Lung (tissue), 12 donors: ENCODE measurements around the gene TBC1D3B. TPM values are rescaled to one million over a fixed set of nuclear protein-coding genes. Genes with fewer than 3 reads are reported as not detected.
A peak's percentile ranks its signal among the peaks of the same experiment; 100 is the strongest.

Experiments
- ATAC-seq: fragments of 200-7000 bp; cut with Tn5 transposase; one replicate; pipeline ENCODE4 v1.9.1; 2020; ENCODE audit warnings: moderate number of reproducible peaks; ENCODE audit not compliant: insufficient read depth, low FRiP score
- DNase-seq, 3 donors: peaks; one replicate each; pipeline ENCODE4 v3.0.0-alpha.2; 2013 to 2017
- H3K27ac ChIP-seq, 2 donors: one replicate each; pipeline ENCODE4 v1.5.1; 2013; ENCODE audit warnings: mild to moderate bottlenecking in 2 of 2, moderate library complexity in 2 of 2, control low read depth in 1 of 2, inconsistent platforms in 1 of 2, low read depth in 1 of 2, low read length in 1 of 2
- H3K27me3 ChIP-seq, 3 donors: one replicate each; pipeline ENCODE4 v1.5.1; 2013; ENCODE audit warnings: low read length in 2 of 3; ENCODE audit not compliant: control insufficient read depth in 3 of 3, insufficient read depth in 3 of 3
- H3K36me3 ChIP-seq, 4 donors: one replicate each; pipeline ENCODE4 v1.5.1; 2013; ENCODE audit warnings: low read length in 4 of 4, mild to moderate bottlenecking in 1 of 4, moderate library complexity in 1 of 4; ENCODE audit not compliant: control insufficient read depth in 4 of 4, insufficient read depth in 4 of 4
- H3K4me1 ChIP-seq, 5 donors: one replicate each; pipeline ENCODE4 v1.5.1; 2013; ENCODE audit warnings: low read length in 5 of 5, mild to moderate bottlenecking in 2 of 5, moderate library complexity in 1 of 5; ENCODE audit not compliant: control insufficient read depth in 5 of 5, insufficient read depth in 5 of 5
- H3K4me3 ChIP-seq: one replicate; pipeline ENCODE4 v1.5.1; 2013; ENCODE audit warnings: mild to moderate bottlenecking, control low read depth, moderate library complexity
- H3K9ac ChIP-seq, 2 donors: one replicate each; pipeline ENCODE4 v1.5.1; 2013; ENCODE audit warnings: low read length in 2 of 2, control low read depth in 1 of 2; ENCODE audit not compliant: insufficient read depth in 1 of 2
- H3K9me3 ChIP-seq, 4 donors: one replicate each; pipeline ENCODE4 v1.5.1; 2013; ENCODE audit warnings: low read length in 3 of 4, mild to moderate bottlenecking in 1 of 4, moderate library complexity in 1 of 4; ENCODE audit not compliant: control insufficient read depth in 4 of 4, insufficient read depth in 3 of 4
- CTCF ChIP-seq: IDR thresholded peaks from 2 replicates; pipeline ENCODE4 v1.5.1; 2012; ENCODE audit warnings: mild to moderate bottlenecking; ENCODE audit errors: control extremely low read depth, extremely low read depth
- WGBS, 2 donors: extraction: QIAGEN DNeasy Blood & Tissue Kit; methylation state at CpG; one replicate each; pipeline ENCODE4 v1.1.7; 2013; 5-methylcytosine and 5-hydroxymethylcytosine counted together
- polyA plus RNA-seq, 2 donors: library from polyadenylated mRNA; stranded (reverse); fragments of 200-250 nt; gene quantifications; one replicate each; pipeline ENCODE4 v1.2.1, GENCODE V29; 2013
- total RNA-seq, 2 donors: library from RNA; depleted of rRNA in 1 of 2; stranded (reverse); fragments of >200 nt in 1 of 2; gene quantifications; one replicate each; pipeline ENCODE4 v1.2.1, GENCODE V29; 2014 to 2021
- donor health status: control.
- donor health status: control.
- donor health status: Bipolar disorder and iron deficiency.
- donor health status: healthy.
- donor health status: DM: yes; HTN: yes; CAD: no.

The TBC1D3B gene
- total and polyA plus RNA-seq, 4 donors: 1.6 to 7.5 (median 3.0) TPM

- no peak for ATAC-seq
- DNase-seq: peak in 1 of 3 donors; percentile 18
- H3K9ac ChIP-seq: no peak overlapping the region
- H3K36me3 ChIP-seq: no peaks in the 10 kb centered on the region
- H3K27me3 ChIP-seq: no peaks in the 10 kb centered on the region
- H3K4me3 ChIP-seq: no peak overlapping the region
- no peak for TF ChIP-seq CTCF
- no peak overlapping the region for H3K27ac ChIP-seq
- H3K4me1 ChIP-seq: peaks cover 0 to 5% (median 0%) of the 10 kb centered on the region in 5 donors
- 47 to 57% methylated on average over 5 of the region's 5 CpGs for WGBS, 2 donors
- peaks cover 0 to 8% (median 4%) of the 10 kb centered on the region in 4 donors for H3K9me3 ChIP-seq
Measured at GRCh38 chr17:36130346-36130745, 46.1 kb downstream of the TBC1D3B start.

GRCh38 chr17:36129616-36130015 lies 46.8 kb downstream of the TBC1D3B start:
- no peak for TF ChIP-seq CTCF
- Histone ChIP-seq H3K4me3 (no peak overlapping the region), H3K9ac (no peak overlapping the region), H3K9me3 (peaks cover 0 to 14% (median 4%) of the 10 kb centered on the region in 4 donors), H3K4me1 (peaks cover 0 to 5% (median 0%) of the 10 kb centered on the region in 5 donors), H3K36me3 (no peaks in the 10 kb centered on the region), H3K27ac (no peak overlapping the region), H3K27me3 (no peaks in the 10 kb centered on the region)
- DNase-seq (no peak), ATAC-seq (no peak)
- 69 to 88% methylated on average over 1 of the region's 1 CpG for WGBS, 2 donors

GRCh38 chr17:36128411-36128978 lies 47.9 kb downstream of the TBC1D3B start:
- no peaks in the 10 kb centered on the region for H3K36me3 ChIP-seq
- peaks cover 0 to 1% (median 0%) of the 10 kb centered on the region in 5 donors for H3K4me1 ChIP-seq
- no peaks in the 10 kb centered on the region for H3K27me3 ChIP-seq
- 82 to 91% methylated on average over 4 of the region's 4 CpGs for WGBS, 2 donors
- ATAC-seq (no peak), DNase-seq (no peak)
- TF ChIP-seq CTCF: no peak
- H3K4me3 ChIP-seq: no peak overlapping the region
- peaks cover 0 to 14% (median 4%) of the 10 kb centered on the region in 4 donors for H3K9me3 ChIP-seq
- H3K9ac ChIP-seq: no peak overlapping the region
- no peak overlapping the region for H3K27ac ChIP-seq

- 72 to 80% methylated on average over 6 of the region's 6 CpGs for WGBS, 2 donors
- peaks cover 0 to 14% (median 4%) of the 10 kb centered on the region in 4 donors for H3K9me3 ChIP-seq
- no peak for ATAC-seq
- H3K36me3 ChIP-seq: no peaks in the 10 kb centered on the region
- H3K4me3 ChIP-seq: no peak overlapping the region
- DNase-seq: no peak
- H3K27me3 ChIP-seq: no peaks in the 10 kb centered on the region
- no peak overlapping the region for H3K9ac ChIP-seq
- H3K27ac ChIP-seq: no peak overlapping the region
- no peak for TF ChIP-seq CTCF
- H3K4me1 ChIP-seq: peaks cover 0 to 1% (median 0%) of the 10 kb centered on the region in 5 donors
Measured at GRCh38 chr17:36127911-36128310, 48.5 kb downstream of the TBC1D3B start.
